GM13977 (cell line): ENCODE data around the gene MARCHF11.
A peak's percentile ranks its signal among the peaks of the same experiment; 100 is the strongest.

Experiments used
- DNase-seq: peaks from one replicate; pipeline ENCODE4 v3.0.0; 2012; ENCODE audit warnings: low spot score
- in situ Hi-C: fragments of 300-500 bp; cut with MboI; formaldehyde crosslinking; loops from one replicate; pipeline ENCODE4 v1.12.0; 2022; ENCODE audit warnings: low sequenced_read_pairs, low pct_unique_long_range_greater_than_20kb, mixed read lengths, inconsistent platforms; ENCODE audit not compliant: unreplicated experiment
- TF ChIP-seq, protein P1 (sequence below): IDR thresholded peaks from 2 replicates; pipeline ENCODE4 v1.5.1; 2012; ENCODE audit warnings: mild to moderate bottlenecking, control low read depth; ENCODE audit not compliant: insufficient read depth; ENCODE audit errors: extremely low read depth, missing control alignments

The MARCHF11 gene

DNA sequence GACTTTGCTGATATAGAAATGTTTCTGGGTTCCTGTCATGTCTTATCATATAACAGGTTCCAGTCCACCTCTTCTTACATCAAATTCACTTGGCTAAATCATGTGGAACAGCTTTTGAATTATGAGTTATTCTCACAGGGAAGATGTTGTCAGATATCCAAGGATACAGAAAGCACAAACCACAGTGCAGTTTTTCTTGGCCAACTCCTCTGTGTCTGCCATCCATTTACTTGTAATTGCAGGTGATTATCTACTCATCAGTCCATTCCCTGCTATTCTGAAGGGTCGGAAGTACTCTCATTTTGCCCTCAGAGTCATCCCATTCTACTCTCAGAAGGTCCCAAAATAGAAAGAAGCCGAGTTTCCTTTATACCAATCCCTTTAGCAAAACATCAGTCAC, 10.0 kb downstream of the MARCHF11 start:
- TF ChIP-seq, protein P1, sequence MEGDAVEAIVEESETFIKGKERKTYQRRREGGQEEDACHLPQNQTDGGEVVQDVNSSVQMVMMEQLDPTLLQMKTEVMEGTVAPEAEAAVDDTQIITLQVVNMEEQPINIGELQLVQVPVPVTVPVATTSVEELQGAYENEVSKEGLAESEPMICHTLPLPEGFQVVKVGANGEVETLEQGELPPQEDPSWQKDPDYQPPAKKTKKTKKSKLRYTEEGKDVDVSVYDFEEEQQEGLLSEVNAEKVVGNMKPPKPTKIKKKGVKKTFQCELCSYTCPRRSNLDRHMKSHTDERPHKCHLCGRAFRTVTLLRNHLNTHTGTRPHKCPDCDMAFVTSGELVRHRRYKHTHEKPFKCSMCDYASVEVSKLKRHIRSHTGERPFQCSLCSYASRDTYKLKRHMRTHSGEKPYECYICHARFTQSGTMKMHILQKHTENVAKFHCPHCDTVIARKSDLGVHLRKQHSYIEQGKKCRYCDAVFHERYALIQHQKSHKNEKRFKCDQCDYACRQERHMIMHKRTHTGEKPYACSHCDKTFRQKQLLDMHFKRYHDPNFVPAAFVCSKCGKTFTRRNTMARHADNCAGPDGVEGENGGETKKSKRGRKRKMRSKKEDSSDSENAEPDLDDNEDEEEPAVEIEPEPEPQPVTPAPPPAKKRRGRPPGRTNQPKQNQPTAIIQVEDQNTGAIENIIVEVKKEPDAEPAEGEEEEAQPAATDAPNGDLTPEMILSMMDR, result no peak
- in situ Hi-C loops, result loop anchor here (25.0 kb wide), 1 partner anchor 293 kb away; the partner anchor contains the start of gene ZNF622
- DNase-seq, result no peak

DNA sequence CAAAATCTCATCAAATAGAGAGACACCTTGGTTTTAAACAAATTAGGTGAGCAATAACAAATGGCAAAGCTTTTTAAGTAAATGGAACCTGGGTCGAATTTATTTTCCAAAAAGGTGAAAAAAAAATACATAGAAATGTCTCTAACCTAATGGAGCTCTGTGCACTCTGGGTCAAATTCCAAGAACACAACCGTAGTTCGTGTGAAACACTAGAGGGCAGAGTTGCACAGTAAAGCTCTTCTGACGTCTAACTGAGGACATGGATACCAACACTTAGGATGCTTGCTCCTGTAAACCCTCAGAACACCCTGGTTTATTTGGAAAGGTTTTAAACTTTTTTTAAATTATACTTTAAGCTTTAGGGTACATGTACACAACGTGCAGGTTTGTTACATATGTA, 18.9 kb downstream of the MARCHF11 start:
- peak; percentile 27 for DNase-seq

DNA sequence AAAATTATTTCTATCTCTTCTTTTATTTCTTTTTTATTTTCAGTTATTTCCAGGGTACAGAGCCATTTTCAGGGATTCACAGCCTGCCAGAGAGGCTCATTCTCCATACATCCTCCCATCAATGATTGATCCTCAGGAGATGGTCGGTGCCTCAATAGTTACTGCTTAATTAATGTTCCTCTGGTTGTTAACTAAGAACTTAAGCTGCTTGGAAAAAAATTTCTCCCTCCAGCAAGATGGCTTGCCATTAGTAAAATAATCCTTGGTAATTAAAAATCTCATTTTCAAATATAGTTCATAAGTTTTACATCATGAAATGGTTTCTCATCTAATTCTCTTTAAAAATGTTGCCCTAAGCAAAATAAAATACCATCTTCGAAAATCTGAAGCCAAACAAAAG, 20.0 kb downstream of the MARCHF11 start:
- DNase-seq, result no peak
- in situ Hi-C loops, result loop anchor here (25.0 kb wide), 1 partner anchor 303 kb away; the partner anchor contains the start of gene ZNF622
- TF ChIP-seq, protein P1, result no peak

More for the DNA sequence above, 18.9 kb downstream of the MARCHF11 start:
- TF ChIP-seq, protein P1, result peak; percentile 74
- in situ Hi-C loops, result loop anchor here (25.0 kb wide), 1 partner anchor 302 kb away; the partner anchor contains the start of gene ZNF622

DNA sequence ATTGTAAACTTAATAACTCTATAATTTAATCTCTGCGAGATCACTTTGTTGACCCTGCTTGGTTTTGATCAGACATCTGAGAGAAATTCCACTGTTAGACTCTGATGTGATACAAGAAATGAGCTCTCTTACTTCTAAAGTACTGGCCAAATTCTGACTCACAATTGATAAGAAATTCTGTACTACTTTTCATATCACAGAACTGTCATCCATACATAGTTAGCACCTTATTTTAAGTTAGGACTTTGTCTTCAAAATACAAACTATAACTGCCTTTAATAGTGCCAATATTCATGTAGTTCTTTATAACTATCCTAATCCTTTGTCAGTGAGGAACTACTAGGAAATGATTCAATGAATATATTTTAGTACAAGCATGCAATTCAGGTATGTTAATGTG, 23.4 kb downstream of the MARCHF11 start:
- in situ Hi-C loops, result loop anchor here (25.0 kb wide), 1 partner anchor 306 kb away; the partner anchor contains the start of gene ZNF622
- DNase-seq, result no peak
- TF ChIP-seq, protein P1, result no peak

DNA sequence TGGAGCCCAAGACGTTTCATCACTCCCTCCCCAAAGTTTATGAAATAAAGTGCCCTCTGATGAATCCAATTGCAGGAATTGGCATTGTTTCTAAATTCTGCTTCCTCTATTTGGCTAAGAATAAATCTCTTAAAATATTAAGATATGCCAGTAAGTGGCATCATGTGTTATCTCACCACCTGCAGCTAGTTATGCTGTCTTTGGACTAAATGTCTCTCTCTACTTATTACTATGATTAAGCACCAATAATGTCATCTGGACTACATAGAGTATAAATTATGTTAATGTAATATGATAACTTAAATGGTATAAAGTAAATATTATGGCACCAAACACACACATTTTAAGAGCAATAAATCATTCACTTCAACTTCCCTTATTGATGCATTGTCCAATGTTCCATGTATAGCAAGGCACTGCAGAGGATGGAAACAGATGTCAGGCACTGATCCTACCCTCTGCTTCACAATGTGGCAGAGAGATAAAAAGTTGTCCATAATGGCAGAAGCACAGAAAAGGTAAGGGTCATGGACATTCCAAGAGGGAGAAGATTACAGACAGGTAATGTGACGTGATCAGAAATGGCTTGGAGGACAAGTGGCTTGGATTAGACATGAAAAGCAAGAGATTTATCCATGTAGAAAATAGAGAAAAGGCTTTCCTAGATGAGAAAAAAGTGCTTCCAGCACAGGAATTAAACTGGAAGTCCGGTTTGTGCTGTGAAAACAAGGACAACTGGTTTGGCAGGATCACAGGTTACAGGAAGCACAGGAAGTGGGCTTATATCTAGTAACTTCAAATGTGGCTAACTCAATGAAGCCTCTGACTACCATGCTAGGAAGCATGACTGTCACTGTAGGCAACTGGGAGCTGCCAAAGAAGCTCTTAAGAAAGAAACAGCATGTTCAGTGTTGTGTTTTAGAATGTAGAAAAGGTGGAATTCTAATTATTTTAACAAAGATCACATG, 26.7 kb downstream of the MARCHF11 start:
- in situ Hi-C loops, result loop anchor here (25.0 kb wide), 1 partner anchor 309 kb away; the partner anchor contains the start of gene ZNF622
- TF ChIP-seq, protein P1, result no peak
- no peak for DNase-seq

DNA sequence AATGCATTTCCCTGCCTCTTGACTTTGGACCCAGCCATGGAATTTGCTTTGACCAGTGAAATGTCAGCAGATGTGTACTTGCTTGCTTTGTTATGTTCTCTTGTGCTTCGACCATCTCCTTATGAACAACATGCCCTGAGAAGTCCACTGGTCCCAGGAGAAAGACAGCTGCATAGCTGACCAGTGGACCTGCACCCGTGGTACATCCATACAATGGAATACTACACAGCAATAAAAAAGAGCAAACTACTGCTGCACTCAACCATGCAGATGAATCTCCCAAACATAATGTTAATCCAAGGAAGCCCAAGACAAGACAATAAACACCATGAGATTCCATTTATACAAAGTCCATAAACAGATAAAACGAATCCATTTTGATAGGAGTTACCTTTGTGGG, 30.0 kb downstream of the MARCHF11 start:
- in situ Hi-C loops, result loop anchor here (25.0 kb wide), 1 partner anchor 313 kb away; the partner anchor contains the start of gene ZNF622
- TF ChIP-seq, protein P1, result no peak
- DNase-seq, result no peak
